Measurements from ENCODE around the gene SLC12A8.

SLC12A8 gene

DNA sequence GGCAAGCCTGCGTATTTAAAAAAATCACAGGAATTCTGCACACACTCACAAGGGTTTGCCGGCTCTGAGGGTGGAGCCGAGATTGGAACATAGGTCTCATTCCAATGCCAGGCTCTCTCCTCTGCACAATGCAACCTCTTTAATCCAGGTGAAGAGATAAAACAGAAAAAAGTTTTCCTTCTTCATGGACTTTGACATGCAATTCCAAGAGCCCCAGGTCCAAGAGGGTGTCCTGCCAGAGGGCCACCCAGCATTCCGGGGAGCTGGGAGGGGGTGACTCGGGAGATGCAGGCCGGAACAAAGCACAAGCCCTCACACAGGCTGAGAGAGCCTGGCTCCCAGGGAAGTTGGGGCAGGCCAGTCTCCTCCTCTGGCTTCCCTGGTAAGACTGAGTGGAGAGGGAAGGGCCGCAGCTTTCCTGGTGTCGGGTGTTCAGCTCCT, 6.7 kb upstream of the SLC12A8 start:
- DNase-seq, result no peak

DNA sequence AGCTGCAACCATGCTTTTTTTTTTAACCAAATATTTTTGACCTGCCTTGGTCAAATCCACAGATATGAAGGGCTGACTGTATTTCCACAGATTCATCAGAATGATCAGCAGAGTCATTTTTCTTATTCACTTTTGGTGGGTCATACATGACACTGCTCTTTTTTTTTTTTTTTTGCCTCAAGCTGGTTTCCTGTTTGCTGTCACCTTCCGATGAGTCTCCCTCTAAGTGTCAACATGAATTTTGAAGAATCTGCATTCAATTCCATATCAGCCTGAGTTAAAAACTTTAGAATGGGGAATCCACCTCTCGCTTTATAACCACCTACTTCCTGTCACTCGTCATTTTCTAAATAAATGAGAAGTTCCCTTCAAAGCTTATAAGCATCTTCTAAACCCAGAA, 2.2 kb upstream of the SLC12A8 start:
- DNase-seq, result no peak

DNA sequence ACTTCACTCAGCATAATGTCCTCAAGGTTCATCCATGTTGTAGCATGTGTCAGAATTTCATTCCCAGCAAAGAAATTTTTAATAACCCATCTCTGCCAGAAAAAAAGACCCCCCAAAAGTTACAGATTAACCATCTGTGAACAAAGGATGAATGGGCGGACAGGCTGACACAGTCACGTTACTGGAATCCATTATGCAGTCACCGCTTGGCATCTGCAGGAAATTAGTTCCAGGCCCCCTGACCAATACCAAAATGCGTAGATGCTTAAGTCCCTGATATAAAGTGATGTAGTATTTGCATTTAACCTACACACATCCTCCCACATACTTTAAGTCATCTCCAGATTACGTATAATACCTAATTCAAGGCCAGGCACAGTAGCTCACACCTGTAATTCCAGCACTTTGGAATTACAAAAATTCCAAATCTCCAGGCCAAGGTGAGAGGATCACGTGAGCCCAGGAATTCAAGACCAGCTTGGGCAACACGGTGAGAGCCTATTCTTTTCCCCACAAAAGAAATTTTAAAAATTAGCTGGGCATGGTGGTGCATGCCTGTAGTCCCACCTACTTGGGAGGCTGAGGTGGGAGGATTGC, 1.5 kb upstream of the SLC12A8 start:
- DNase-seq, result no peak

DNA sequence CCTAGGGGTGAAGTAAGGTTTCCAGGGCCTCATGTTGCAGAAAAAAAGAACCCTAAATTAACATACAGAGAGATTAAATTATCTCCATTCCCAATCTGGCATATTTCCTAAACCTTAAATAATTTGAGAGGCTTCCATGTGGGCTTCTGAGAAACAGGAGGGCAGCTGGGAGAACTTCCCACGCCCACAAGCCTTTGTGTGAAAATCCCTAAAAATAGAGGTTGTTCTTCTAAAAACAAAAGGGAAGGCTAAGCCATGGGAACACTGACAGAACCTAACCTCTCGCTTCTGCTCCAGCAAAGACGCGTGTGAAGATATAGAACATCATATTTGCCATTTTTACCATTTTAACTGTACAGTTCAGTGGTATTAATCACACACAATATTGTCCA, 812 bp upstream of the SLC12A8 start:
- no peak for DNase-seq

DNA sequence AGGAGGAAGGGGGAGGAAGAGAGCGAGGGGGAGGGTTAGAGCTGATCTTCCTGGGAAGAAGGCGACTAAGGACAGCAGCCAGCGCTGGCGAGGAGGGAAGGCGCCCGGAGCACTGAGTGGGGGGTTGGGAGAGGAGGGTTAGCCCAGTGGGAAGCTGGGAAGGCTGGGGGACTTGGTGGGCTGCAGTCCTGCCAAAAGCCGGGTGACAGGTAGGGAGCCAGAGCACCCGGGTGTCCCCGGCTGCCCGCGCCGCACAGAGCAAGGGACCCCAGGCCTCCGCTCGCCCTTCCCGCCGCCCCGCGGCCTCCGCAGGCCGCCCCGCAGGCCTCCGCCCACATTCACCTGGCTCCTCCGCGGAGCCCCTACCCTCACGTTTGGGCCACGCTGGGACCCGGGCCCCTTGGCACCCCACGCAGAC, 448 bp downstream of the SLC12A8 start:
- peak in 1 of 56 donors; percentile 5 for DNase-seq

DNA sequence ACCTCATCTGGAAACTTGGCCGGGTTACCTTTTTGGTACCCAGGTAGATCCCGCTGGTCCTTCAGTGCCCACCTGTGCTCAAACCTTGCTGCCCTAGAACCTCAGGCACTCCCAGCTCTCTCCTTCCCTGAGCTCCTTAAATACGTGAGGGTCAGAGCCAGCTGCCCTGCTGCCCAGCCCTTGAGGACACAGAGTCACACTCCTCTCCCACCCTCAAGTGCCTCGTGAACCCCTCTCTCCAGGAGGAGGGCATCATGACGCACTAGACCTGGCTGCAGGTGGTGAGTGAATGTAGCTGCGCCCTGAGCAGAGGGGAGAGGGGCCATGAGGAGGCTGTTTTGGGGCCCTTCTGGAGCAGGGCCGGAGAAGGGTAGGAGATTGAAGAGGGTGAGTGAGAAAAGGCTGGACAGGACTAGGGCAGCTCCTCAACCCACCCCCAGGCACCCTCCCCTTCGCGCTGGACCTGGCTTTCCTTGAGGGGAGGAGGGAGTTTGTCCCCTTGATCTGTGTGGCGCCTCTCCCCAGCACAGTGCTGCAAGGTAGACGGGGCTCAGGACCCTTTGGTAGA, 941 bp downstream of the SLC12A8 start:
- no peak for DNase-seq

DNA sequence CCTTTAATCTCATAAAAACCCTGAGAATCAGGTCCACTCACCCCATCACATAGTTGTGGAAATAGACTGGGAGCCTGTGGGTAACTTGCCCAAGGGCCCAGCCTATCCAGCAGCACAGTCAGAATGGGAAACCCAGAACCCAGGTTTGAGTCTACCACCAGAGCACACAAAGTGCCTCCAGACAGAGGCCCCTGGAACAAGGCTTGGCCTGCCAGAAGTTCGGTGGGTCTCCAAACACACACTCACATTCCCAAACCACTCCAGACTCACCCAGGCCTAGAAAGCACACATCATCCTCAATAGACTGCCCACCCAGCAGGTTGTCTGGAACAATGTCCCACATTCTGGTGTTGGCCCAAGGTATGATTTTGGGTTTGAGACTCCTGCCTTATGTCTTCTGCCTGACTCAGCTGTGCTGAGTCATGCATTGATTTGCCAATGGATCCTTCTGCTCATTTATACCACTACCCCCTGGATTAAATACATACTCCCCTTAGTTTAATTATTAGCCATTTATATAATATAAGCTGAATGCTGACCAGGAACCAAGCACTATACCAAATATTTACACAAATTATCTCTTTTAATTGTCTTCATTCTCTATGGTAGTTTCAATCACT, 4.5 kb downstream of the SLC12A8 start:
- DNase-seq, result no peak

DNA sequence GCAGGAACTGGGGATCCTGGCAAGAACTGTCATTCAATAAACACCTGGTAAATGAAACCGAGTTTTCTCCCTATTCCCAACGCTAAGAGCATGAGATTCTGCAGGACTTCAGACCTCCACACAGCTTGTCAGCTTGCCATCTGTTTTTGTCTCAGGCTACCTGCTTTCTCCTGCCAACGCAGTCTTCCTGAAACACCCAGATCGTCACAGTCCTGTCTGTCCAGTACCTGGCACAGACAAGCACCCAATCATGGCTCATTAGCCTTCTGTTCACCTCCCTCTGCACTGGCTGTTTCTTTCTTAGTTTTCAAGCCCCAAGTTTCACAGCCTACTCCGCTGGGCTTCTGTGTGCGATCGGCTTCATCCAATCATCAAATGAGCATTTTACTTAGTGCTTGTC, 5.0 kb downstream of the SLC12A8 start:
- DNase-seq, result no peak

DNA sequence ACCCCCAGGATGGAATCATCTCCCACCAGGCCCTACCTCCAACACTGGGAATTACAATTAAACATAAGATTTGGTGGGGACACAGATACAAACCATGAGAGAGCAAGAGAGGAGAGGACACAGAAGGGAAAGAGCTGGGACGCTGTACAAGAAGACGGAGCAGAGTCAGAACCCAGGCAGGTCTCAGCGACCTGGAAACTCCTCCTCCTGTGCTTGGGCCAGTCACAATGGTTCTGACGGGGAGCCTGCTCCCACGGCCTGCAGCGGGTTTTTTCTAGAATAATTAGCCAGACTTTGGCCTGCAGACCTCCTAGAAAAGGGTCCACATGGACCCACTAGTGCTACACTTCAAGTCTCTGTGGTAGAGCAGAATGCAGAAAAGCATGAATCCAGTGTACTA, 5.6 kb downstream of the SLC12A8 start:
- no peak for DNase-seq

DNA sequence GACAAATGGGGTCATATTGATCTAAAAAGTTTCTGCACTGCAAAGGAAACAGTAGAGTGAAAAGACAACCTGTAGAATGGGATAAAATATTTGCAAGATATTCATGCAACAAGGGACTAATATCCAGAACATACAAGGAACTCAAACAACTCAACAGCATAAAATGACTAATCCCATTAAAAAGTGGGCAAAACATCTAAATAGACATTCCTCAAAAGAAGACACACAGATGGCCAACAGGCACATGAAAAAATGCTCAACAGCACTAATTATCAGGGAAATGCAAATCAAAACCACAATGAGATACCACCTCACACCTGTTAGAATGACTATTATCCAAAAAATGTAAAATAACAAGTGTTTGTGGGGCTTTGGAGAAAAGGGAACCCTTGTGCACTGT, 8.8 kb downstream of the SLC12A8 start:
- DNase-seq, result no peak

DNA sequence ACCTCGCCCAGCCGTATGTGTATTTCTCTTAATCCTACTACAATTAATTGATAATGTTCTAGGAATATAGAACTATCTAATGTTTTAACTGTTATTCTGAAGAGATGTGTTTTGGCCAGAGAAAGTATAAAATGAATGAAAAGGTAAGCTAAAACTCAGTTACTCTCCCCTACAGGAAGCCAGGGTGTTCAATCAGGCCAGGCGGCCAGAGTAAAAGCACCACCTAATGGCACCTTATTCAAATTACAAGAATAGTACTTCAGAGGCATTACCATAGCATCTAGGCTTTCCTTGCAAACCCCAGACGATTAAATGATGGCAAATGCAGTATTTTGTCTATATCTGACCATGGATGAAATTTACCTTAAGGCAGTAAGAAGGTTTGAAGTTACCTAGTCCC, 10.4 kb downstream of the SLC12A8 start:
- no peak for DNase-seq

DNA sequence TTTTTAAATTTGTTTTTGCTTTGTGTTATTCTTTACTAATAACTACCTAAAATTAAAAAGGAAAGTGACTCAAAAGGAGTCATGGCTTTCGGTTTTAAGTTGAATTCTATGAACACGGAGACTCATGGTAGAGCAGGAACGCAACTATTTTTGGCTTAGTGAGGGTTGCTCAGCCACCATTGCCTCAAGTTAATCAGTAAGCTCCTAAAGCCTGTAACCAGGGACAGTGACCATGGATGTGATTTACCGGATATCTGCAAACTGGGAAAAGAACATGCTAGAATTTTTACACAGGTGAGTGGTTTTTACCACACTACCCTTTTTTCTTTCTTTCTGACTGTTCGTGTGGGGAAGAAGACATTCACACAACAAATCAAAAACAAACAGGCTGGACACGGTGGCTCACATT, 11.8 kb downstream of the SLC12A8 start:
- no peak for DNase-seq

DNA sequence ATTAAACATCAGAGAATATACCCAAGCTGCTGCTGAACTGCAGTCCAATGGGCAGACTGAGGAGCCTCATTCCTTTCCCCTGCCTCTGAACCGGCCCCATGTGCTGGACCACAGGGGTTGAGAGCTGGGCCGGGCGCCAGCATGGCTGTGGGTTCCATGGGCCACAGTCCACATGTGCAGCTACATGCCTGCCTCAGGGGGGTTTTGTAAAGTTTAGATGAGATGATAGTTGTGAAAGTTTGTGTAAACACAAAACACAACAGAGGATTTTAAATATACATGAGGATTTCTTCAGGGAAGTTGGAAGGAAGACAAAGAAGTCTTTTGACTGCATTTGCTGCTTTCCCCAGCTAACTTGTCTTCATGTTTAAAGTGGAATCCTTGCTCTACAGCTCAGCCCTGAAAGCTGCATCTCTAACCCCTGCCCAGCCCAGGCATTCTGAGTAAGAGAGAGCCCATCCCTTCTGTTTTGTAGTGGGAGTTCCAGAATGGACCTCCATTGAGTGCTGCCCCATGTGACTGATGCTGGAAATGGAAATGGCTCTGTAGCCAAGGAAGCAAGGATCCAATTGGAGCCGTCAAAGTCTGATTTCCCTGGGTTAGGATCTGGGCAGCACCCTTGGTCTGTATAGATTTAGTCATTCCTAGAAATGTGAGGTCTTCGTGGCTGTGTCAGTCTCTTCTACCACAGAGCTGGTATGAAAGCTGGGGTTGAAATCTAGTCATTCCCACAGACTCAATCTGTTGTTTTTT, 17.5 kb downstream of the SLC12A8 start:
- no peak for DNase-seq

DNA sequence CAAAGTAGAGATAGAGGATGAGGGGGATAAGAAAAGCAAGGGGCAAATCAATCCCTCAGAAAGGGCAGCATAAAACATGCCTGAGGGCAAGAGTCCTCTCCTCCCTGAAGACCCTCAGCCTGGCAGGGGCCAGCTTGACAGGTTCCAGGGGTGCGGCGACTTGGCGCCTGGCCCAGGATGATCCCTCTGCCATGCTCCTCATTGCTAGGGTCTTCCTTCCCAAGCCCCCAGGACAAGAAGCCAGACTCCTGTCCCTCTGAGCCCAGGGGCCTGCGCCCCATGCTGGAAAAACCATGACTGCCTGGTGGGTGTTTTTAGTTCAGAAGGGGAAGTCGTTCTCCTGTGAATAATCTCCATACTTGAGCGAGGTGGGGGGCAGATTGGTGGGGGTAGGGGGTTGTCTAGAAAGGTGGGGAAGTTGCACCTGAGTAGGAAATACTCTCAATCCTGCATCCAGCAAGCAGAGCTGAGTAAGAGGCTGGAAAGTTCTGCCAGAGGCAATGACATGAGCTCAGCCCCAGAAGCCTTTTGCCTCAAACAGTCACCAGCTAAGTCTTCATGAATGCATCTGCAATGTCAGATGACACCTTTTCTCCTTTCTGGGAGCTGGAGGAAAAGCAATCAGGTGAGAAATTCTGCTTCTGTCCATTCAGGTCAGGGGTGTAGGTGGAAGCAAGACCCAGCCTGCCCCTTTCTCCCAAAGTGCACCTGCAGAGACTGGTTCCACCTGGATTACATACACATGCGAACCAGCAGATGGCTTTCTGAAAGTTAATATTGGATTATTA, 18.3 kb downstream of the SLC12A8 start:
- no peak for DNase-seq

DNA sequence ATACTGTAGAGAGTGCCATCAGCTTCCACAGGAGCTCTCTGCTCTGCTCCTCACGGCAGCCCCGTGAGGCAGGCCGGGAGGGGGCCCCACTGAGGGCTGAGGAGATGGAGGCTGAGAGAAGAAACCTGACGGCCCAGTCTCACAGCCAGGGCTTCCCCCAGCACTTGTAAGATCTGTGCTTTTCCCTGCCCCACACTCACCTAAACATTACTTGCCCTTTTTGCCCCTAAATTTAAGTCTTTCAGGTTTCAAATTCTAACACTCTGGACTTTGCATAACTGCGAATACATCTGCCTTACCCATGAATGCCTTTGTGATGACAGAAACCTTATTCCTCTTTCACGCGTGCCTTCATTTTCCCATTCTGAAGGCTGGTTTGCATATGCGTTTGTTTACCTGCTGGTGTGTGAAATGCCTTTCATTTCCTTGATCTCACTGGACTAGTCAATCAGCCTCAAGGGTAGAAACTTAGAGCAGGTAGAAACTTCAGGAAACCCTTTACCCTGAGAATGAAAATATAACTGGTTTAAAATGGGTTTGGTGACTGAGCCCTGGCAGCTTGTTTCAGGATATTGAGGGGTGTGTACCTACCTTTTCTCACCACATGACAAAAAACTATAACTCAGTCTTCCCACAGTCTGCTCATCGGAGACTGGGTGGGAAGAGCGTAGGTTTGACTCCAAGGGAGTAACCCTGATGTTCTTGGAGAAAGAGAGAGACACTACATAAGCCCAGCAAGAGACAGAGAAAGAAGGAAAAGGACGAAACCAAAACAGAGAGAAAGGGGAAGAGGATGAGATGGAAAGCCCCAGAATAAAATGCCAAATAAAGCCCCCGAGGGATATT, 20.1 kb downstream of the SLC12A8 start:
- DNase-seq, result peak in 5 of 56 donors; percentile 11 to 48 (median 19)

DNA sequence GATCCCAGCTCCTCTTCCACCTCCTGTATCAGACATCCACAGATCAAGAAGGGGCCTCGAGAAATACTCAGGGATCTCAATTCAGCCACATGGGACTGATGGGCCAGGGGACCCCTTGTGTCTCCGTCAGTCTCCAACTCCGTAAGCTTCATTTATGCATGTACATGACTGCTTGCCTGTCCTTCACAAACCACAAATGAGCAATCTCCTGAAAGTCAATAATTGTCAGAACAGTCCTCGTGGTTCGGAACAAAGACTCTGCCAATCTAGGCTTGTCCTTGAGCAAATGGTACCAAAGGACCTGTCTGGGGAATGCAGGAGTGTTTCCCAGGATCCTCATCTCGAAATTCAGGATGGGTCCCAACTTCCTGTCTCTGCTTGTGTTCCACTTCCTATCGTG, 20.8 kb downstream of the SLC12A8 start:
- no peak for DNase-seq

DNA sequence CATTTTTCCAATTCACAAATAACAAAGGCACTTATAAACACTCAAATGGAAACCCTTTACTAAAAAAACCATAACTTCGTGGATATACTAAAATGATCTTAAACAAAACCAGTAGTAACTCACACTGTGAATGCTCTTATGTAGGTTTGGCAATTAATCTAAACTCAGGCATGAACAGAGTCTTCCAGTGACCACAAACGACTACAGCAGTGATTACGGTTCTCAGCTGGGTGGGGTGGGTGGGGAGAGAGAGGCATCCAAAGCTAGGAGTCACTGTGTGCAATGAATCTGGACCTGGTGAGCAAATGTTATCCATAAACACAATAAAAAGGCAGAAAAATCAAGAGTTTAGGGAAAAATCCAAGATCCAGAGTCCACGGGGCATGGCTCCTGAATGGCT, 21.3 kb downstream of the SLC12A8 start:
- DNase-seq, result no peak

DNA sequence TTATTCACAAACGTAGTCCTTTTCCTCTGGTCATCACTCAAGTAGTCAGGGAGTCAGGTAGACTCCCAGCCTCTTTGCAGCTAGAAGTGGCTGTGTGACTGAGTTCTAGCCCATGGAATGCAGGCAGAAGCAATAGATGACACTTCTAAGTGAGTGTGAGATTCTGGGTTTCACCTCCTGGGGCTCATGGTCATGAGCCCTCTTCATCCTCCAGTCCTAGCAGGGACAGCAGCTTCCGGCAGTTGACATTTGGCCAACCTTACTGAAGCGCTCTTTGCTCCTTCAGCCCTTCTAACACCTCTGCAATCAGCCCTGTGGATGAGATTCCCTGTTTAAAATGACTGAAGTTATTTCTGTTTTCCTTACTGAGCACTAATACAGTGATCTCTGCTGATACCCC, 21.8 kb downstream of the SLC12A8 start:
- no peak for DNase-seq

DNA sequence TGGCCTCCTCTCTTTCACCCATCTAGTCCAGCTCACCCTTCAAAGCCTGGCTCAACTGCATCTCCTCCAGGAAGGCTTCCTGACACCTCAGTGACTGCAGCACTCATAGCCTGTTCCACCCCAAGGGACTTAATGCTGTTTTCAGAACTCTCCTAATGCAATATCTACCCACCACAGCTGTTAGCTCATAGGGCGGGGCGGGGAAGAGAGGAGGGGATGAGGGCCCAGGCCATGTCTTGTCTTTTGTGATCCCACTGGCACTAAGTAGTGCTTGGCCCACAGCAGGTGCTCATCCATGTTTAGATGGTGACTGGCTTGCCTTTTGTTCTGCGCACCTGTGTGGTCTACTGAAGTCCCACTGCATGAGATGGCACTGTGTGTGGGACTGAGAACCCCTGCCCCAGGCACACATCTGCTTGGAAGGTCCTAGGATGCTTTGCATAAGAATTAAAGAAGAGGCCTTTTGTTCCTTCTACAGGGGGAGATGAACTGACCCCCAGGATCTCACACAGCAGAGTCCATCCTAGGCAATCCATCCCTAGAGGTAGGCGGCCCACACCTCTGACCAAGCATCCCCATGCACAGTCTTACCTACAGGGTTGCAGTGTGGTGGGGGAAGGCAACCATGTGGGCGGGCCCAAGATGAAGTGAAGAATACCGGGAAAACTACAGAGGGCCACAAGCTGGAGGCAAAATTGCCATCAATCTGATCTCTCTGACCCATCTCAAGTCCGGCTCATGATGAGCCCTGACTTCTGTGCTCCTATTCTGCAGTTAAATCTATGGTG, 23.0 kb downstream of the SLC12A8 start:
- no peak for DNase-seq

DNA sequence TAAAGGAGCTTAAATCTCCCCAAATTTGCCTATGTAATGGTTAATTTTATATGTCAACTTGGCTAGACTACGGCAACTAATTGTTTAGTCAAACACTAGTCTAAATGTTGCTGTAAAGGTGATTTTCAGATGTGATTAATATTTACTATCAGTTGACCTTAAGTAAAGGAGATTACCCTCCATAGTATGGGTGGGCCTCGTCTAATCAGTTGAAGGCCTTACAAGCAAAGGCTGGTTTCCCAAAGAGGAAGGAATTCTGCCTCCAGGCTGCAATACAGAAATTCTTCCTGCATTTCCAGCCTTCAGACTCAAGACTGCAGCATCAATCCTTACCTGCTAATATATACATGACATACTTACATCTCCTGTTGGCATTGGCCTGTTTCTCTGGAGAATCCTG, 23.6 kb downstream of the SLC12A8 start:
- DNase-seq, result no peak

All from nucleus accumbens (tissue), 56 donors.